ENCODE results near the gene OGFOD3.
"Not testable (repeated sequence)": the region's sequence is repeated elsewhere in the genome, so short reads cannot be mapped to it uniquely, and the experiment has no call there.

DNA sequence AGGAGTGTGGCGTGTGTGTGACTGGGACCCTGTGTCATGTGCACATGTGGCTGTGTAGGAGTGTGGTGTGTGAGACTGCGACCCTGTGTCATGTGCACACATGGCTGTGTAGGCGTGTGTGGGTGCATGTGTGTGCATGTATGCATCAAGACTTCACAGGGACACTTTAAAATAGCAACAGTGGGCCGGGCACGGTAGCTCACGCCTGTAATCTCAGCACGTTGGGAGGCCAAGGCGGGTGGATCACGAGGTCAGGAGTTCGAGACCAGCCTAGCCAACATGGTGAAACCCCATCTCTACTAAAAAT, 36.7 kb downstream of the OGFOD3 start:
- TF ChIP-seq FOSL1 (IDR thresholded peaks at IDR 0.05; ENCODE audit: low read depth); POLR2A (IDR thresholded peaks at IDR 0.05; ENCODE audit: borderline replicate concordance, extremely low read depth, insufficient read depth, insufficient read length); ZNF274 (IDR thresholded peaks at IDR 0.05; ENCODE audit: low read depth, low read length); MAX (IDR thresholded peaks at IDR 0.05); POLR2AphosphoS5 (IDR thresholded peaks at IDR 0.05; ENCODE audit: low read depth, low read length); EZH2 (IDR thresholded peaks at IDR 0.05); TCF7L2 (IDR thresholded peaks at IDR 0.05; ENCODE audit: borderline replicate concordance, extremely low read depth, insufficient read depth, insufficient read length); RAD21 (IDR thresholded peaks at IDR 0.05; ENCODE audit: low read depth); ATF3 (IDR thresholded peaks at IDR 0.05); YY1 (IDR thresholded peaks at IDR 0.05; ENCODE audit: extremely low read depth, insufficient replicate concordance, low read depth, low read length); ZFX (IDR thresholded peaks at IDR 0.05): not testable (repeated sequence)
- TF ChIP-seq, protein P1, sequence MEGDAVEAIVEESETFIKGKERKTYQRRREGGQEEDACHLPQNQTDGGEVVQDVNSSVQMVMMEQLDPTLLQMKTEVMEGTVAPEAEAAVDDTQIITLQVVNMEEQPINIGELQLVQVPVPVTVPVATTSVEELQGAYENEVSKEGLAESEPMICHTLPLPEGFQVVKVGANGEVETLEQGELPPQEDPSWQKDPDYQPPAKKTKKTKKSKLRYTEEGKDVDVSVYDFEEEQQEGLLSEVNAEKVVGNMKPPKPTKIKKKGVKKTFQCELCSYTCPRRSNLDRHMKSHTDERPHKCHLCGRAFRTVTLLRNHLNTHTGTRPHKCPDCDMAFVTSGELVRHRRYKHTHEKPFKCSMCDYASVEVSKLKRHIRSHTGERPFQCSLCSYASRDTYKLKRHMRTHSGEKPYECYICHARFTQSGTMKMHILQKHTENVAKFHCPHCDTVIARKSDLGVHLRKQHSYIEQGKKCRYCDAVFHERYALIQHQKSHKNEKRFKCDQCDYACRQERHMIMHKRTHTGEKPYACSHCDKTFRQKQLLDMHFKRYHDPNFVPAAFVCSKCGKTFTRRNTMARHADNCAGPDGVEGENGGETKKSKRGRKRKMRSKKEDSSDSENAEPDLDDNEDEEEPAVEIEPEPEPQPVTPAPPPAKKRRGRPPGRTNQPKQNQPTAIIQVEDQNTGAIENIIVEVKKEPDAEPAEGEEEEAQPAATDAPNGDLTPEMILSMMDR (IDR thresholded peaks at IDR 0.05 in 2 of 3, conservative IDR thresholded peaks at IDR 0.05 in 1 of 3; ENCODE audit: borderline replicate concordance in 1 of 3, insufficient read depth in 1 of 3, low read depth in 2 of 3, low read length in 2 of 3), result not testable (repeated sequence)
- TF ChIP-seq, protein P2, sequence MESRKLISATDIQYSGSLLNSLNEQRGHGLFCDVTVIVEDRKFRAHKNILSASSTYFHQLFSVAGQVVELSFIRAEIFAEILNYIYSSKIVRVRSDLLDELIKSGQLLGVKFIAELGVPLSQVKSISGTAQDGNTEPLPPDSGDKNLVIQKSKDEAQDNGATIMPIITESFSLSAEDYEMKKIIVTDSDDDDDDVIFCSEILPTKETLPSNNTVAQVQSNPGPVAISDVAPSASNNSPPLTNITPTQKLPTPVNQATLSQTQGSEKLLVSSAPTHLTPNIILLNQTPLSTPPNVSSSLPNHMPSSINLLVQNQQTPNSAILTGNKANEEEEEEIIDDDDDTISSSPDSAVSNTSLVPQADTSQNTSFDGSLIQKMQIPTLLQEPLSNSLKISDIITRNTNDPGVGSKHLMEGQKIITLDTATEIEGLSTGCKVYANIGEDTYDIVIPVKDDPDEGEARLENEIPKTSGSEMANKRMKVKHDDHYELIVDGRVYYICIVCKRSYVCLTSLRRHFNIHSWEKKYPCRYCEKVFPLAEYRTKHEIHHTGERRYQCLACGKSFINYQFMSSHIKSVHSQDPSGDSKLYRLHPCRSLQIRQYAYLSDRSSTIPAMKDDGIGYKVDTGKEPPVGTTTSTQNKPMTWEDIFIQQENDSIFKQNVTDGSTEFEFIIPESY (IDR thresholded peaks at IDR 0.05; ENCODE audit: extremely low read depth, insufficient replicate concordance, low read length), result not testable (repeated sequence)

Measured in HCT116 (cell line).